GM19035 (cell line): ENCODE data around the gene KRTAP5-8.
"Not testable (repeated sequence)": the region's sequence is repeated elsewhere in the genome, so short reads cannot be mapped to it uniquely, and the experiment has no call there.

ENCODE experiments used
- ATAC-seq: cut with Tn5 transposase; IDR thresholded peaks from one replicate; pipeline ENCODE4 v1.9.1; 2021; ENCODE audit not compliant: unreplicated experiment

Gene KRTAP5-8

DNA sequence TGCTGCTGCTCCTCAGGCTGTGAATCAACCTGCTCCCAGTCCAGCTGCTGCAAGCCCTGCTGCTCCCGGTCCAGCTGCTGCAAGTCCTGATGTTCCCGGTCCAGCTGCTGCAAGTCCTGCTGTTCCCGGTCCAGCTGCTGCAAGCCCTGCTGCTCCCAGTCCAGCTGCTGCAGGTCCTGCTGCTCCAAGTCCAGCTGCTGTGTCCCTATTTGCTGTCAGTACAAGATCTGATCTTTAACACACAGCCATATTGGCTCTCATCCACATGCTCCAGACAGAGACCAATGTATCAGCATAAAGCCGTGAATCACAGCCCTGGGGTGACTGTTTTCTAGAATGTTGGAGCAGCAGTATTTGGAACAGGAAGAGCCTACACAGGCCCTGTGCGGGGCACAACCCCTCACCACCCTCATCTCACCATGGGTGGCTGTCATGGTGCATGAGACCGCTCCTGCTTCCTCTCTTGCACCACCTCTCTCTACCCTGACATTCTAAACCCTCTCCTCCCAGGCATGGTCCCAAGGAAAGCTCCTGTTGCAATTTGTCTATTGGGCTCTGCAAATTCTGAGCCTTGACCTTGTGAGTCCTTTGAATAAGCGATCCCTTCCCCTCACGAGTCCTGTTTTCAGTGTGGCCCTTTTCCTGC is 31.0 kb downstream of the KRTAP5-8 start:
- no peak for ATAC-seq

DNA sequence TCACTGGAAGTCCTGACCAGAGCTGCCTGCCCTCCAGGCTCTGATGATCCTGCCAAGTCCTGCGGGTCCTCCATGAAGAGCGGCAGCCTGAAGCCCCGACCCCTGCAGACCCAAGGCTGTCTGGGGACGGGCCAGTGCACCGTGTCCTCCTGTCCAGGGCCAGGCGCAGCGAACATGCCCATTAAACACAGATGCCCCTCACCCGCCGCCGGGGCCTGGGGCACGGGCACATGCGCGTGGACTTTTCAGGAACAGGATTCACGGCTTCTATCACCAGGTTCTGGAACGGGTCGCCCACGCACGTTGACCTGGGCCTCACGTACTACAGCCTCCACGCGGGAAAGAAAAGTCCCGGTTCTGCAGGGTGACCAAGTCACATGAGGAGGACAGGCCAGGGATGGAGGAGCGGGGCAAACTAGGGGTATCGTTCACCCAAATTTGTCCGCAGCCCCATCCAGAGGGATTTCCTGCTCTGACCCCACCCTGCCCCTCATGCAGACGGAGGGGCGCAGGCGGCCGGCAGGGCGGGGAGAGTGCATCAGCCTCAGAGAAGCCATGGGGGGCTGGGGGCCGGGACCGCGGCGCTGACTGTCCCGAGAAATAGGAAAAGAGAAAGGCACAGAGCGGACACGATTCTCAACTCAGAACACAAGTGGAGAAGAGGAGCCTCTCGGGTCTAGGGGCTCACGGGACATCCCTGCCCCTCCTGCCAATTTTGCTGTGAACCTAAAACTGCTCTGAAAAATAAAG is 33.5 kb downstream of the KRTAP5-8 start:
- not testable (repeated sequence) for ATAC-seq

DNA sequence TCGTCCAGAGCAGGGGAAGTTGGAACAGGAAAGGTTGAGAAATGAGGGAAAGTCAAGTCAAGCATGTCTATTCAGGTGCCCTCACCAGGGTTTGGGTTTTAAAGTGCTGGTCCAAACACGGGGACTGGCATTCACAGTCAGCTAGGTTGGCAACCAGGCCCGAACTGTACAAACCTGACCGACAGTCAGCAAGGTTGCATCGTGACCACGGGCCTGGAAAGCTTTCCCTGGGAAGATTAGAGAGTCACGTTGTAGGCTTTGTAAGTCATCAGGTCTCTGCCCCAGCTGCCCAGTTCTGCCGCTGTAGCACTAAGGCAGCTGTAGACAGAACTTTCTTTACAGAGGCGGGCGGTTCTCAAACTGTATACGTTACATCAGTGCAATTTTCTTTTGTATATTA is 35.0 kb downstream of the KRTAP5-8 start:
- no peak for ATAC-seq

DNA sequence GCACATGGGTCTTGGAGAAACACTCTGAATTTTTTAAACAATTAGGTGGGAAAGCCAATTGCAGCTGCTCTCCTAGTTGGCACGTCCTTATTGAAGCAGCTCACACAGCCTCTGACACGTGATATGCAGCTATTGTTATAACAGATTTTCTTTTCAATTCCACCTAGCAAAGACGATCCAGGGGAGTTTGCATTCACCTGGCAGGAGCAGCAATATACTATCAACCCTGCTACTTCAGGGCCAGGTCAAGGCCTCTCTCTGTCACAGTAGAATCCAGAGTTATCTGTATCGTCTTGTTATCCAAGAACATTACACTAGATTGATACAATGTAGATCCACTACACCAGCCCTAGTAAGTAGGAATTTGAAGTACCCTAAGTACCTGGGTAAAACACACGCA is 36.6 kb downstream of the KRTAP5-8 start:
- ATAC-seq = no peak

DNA sequence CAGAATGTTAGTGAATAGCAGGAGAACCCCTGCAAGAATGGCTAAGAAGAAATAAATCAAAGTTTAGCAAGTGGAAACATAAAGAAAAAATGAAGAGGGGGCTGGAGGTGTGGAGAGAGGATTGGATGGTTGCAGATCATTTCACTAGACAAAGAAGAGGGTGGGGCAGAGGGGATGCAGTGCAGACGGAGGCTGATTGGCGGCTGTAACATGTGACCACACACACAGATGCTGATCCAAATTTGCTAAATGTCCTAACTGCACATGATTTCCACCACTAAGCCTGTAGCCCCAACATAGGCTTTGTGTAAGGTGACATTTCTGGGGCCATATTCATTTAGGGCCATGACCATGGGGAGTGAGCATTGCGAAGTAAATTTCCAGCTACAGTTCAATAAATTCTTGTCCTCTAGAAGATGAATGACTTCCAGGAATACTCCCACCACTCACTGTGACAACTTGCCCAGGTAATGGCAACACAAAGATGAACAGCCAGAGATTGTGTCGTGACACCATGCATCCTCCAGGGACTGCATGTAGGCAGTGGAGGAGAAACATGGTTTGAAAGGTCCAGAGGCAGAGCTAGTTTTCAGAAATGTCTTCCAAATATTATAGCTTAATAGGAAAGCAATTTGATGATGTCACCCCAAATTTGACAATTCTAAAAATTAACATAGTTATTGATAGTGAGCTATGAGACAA is 38.0 kb downstream of the KRTAP5-8 start:
- ATAC-seq = no peak

DNA sequence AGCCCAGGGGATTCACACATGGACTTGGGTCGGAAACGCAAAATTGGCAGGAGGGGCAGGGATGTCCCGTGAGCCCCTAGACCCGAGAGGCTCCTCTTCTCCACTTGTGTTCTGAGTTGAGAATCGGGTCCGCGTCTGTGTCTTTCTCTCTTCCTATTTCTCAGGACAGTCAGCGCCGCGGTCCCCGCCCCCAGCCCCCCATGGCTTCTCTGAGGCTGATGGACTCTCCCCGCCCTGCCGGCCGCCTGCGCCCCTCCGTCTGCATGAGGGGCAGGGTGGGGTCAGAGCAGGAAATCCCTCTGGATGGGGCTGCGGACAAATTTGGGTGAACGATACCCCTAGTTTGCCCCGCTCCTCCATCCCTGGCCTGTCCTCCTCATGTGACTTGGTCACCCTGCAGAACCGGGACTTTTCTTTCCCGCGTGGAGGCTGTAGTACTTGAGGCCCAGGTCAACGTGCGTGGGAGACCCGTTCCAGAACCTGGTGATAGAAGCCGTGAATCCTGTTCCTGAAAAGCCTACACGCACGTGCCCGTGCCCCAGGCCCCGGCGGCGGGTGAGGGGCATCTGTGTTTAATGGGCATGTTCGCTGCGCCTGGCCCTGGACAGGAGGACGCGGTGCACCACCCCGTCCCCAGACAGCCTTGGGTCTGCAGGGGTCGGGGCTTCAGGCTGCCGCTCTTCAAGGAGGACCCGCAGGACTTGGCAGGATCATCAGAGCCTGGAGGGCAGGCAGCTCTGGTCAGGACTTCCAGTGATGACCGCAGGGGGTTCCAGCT is 39.1 kb downstream of the KRTAP5-8 start:
- ATAC-seq = not testable (repeated sequence)

DNA sequence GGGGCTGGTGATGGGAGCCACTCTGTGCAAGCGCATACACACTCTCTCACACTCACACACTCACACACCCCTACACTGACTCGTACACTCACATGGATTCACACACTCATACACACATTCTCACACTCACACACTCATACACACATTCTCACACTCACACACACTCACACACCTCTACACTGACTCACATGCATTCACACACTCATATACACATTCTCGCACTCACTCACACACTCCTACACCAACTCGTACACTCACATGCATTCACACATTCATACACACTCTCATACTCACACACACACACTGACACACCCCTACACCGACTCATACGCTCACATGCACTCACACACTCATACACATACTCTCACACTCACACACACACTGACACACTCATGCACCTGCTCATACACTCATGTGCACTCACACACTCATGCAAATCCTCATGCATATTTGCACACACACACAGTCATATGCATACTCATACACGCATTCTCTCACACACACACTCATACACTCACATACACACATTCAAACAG is 39.7 kb downstream of the KRTAP5-8 start:
- no peak for ATAC-seq

DNA sequence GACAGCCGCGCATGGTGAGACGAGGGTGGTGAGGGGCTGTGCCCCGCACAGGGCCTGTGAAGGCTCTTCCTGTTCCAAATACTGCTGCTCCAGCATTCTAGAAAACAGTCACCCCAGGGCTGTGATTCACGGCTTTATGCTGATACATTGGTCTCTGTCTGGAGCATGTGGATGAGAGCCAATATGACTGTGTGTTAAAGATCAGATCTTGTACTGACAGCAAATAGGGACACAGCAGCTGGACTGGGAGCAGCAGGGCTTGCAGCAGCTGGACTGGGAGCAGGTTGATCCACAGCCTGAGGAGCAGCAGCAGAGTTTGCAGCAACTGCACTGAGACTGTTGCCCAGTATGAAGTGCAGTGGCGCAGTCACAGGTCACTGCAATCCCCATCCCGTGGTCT is 41.7 kb downstream of the KRTAP5-8 start:
- not testable (repeated sequence) for ATAC-seq

DNA sequence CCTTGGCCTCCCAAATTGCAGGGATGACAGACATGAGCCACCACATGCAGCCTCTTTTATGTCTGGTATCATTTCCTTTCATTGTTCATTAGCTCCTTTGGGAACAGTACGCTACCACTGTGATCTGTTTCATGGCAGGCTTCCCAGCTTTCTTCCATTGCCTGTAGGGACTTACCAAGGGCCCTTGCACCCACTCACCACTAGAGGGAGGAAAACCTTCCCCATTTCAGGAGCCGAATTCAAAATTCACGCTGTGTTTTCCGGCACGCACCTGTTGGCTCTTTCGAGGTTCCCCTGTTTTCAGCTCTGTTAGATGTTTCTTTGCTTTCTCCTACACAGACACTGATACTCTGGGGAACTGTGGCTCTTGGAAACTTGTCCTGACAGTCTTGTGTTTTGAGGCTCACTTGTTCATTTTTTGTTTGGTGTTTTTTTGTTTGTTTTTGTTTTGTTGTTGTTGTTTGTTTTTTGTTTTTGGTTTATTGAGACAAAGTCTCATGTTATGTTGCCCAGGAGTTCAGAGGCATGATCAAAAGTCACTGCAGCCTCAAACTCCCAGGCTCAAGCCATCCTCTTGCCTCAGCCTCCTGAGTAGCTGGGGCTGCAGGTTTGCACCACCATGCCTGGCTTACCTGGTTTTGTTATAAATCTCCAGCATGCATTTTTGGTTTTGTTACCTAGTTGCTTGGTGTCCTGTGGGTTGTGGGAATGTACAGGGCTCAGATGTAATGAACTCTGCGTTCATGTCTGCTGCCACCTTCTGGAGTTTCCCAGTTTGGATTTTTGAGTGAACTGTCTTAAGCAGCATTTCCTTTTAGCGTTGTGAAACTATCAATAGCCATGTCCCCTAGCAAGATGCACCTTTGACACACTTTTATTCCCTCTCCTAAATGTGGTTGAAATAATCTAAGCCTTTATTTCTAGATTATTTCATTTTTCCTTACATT is 42.5 kb downstream of the KRTAP5-8 start:
- ATAC-seq = no peak

DNA sequence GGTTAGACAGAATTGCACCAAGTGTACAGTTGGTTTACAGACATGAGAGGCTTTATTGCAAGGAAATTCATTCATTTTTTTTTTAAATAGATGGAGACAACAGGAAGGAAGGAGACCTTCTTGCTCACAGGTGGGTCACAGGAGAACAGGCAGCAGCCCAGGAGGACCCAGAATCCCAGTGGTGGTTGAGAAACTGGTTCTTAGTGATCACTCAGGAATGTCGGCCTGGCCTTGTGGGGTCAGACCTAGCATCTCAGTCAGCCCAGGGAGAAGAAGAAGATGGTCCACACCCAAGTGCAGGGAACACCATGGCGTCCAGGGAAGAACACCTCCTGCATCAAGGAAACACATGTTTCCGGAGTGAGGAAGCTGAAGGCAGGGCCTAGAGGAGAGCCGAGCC is 44.0 kb downstream of the KRTAP5-8 start:
- no peak for ATAC-seq

DNA sequence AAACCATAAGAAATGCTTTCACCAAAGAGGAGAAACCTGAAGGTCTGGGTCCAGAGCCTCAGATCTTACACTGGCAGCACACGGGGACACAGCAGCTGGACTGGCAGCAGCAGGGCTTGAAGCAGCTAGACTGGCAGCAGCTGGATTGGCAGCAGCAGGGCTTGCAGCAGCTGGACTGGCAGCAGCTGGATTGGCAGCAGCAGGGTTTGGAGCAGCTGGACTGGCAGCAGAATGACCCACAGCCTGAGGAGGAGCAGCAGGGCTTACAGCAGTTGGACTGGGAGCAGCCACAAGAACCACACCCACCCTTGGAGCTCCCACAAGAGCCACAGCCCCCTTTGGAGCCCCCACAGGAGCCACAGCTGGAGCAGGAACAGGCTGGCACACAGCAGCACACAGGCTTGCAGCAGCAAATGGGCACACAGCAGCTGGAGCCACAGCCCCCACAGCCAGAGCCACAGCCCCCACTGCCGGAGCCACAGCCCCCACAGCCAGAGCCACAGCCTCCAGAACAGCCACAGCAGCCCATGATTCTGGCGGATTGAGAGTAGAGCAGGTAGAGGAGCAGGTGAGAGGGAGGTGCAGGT is 44.6 kb downstream of the KRTAP5-8 start, which contains the start of gene KRTAP5-11:
KRTAP5-11 (minus strand) TSS at position 567 of the 587 bp plus-strand sequence; CDS start at position 529, 38 bp downstream.
- ATAC-seq = no peak

DNA sequence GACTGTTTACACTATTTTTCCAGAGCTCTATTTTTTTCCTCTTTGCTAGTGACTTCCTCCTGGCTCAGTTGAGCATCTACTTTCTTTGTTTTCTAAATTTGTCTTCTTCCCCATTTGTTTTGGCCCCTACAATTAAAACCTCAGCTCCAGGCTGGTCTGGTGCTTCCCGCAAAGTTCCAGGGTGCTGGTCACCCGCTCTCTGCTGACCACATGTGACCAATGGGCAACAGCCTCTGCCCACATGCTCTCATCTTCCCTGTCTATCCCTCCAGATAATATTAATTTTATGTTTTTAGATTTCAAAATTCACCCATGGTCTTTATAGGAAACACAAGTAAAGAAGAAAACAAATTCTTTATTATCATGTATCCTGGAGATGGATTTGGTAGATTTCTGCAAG is 45.1 kb downstream of the KRTAP5-8 start:
- ATAC-seq = not testable (repeated sequence)

DNA sequence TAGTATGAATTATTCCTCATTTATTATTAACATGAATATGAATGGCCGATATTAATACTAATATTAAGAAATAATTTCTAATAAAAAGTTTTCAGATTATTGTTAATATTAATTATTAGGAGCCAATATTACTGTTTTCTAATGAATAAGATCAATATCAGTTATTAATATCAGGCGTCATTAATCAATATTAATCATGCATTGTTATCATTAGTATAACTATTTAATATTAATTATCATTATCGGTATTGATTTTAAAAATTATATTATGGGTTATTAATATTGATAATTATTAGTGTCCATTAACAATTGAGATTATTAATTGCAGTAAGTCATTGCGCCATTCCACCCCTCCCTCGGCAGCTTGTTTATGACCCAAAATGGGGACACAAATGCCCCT is 47.8 kb downstream of the KRTAP5-8 start:
- not testable (repeated sequence) for ATAC-seq

DNA sequence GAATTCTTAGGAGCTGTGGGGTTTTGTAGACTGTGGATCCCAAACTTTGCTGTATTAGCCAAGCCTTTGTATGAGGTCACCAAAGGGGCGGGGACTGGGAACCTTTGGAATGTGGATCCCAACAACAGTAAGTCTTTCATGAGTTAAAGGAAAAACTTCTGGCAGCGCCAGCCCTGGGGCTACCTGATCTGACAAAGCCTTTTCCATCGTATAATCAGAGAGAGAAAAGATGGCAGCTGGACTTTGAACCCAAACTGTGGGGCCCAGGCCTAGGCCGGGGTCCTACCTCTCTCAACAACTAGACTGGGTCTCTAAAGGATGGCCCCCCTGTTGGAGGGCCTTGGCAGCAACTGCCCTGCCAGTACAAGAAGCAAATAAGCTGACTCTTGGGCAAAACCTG is 50.5 kb downstream of the KRTAP5-8 start:
- ATAC-seq = not testable (repeated sequence)
